ENCODE measurements around the gene FANCC. TPM values are rescaled to one million over a fixed set of nuclear protein-coding genes. Genes with fewer than 3 reads are reported as not detected.

FANCC gene
- total RNA-seq, 6 experiments from 2014 or later = 4.7 to 7.1 (median 5.7) TPM

DNA sequence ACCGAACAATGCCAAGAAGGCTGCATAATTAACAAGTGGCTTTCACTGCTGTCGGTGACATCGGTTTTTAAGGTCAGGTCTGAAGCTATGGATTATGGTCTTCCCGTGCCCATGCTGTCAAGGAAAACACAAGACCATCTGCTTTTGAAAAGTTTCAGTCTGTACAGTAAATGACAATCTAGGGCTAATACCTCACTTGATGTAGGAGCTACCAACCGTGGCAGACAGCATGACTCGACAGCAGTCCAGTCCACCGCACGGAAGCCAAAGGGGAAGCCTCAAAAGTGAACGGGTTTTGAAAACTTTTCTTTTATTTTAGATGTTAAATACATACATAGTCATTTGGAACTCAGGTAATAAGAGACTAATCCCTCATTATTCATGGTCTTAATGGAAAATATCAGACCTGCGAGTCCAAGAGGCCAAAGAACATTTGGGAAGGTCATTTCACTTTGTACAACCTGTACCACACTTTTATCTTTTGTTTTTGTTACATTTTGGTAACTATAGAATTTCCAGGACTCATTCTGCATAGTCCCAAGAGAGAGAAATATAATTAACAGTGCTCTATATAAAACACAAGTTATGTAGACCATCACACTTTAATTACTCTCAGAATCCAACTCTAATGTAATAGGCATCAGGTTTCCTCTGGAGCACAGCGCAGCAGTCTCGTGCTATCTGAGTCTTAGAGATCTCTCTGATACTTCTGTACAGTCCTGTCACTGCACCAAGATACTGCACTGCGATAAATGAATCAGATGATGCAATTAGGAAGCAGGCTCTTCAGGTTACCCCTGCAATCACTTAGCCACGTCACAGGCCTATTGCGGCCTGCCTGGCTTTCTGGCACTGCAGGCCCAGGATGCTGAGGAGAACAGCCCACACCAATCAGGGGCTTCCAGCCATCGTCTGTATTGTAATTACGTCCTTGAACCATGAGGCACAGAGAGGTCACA, 184.9 kb downstream of the FANCC start:
- no peaks in the 10 kb centered on the region; the same call in 1 of the 2 replicates for H3K27me3 Mint-ChIP-seq (ENCODE audit: insufficient read depth)
- H3K4me3 Mint-ChIP-seq = no peak overlapping the region
- DNase-seq = no peak
- peaks cover 3% of the 10 kb centered on the region; the same call in 1 of the 2 replicates for H3K36me3 Mint-ChIP-seq (ENCODE audit: low read depth)
- no peak overlapping the region for H3K27ac Mint-ChIP-seq
- no peaks in the 10 kb centered on the region for H3K9me3 Mint-ChIP-seq
- TF ChIP-seq CTCF (IDR thresholded peaks at IDR 0.05) = no peak
- peaks cover 26% of the 10 kb centered on the region for H3K4me1 Mint-ChIP-seq (ENCODE audit: low read depth)

DNA sequence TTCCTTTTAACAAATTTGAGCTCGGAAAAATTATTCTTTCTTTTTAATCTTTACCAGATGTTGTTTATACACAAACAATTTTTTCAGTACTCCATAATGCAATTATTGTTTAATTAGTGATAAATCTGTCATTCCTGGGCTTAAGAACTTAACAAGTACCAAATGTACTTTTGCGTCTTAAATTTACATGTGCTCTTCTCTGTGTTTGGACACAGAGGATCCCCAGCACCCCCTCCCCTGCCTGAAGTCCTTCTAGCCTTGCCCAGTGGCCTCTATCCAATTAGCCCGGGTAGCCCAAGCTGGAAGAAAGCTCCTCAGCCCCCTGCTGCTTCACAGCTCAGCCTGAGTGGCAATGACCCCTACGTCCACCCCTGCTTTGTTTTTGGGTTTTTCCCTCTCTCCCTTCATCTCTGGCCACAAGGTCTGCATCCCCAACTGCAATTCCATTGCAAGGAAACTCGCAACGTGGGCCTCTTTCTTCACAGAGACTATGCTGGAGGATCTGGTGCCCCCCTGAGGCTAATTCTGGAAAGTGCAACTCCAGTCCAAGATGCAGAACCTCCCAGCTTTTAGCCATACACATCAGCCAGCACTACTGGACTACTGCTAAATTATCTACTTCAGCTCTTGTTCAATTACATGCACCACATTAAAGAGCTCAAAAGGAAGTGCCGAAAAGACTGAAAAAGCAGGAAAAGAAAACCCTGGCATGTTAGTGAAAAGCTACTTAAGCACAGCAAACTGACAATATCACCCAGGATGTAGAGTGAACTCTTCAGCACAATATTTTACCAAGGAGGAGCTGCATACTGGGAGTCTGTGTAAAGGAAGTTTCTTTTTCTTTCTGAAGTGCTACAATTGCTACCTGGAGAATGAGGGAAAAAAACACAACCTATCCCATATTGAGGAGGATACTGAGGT, 186.2 kb downstream of the FANCC start:
- H3K36me3 Mint-ChIP-seq (ENCODE audit: low read depth) = no peaks in the 10 kb centered on the region
- H3K4me3 Mint-ChIP-seq = no peak overlapping the region
- no peaks in the 10 kb centered on the region for H3K9me3 Mint-ChIP-seq
- peak overlapping the region; percentile 54; the same call in 1 of the 2 replicates for H3K27ac Mint-ChIP-seq
- peaks cover 31% of the 10 kb centered on the region for H3K4me1 Mint-ChIP-seq (ENCODE audit: low read depth)
- H3K27me3 Mint-ChIP-seq (ENCODE audit: insufficient read depth) = no peaks in the 10 kb centered on the region; the same call in 1 of the 2 replicates
- peak; percentile 50 for DNase-seq
- TF ChIP-seq CTCF (IDR thresholded peaks at IDR 0.05) = peak; percentile 90

GRCh38 chr9:95130484-95130883, 187.0 kb downstream of the FANCC start:
- peaks cover 31% of the 10 kb centered on the region for H3K4me1 Mint-ChIP-seq (ENCODE audit: low read depth)
- H3K4me3 Mint-ChIP-seq = no peak overlapping the region
- no peak for TF ChIP-seq CTCF (IDR thresholded peaks at IDR 0.05)
- H3K9me3 Mint-ChIP-seq = no peaks in the 10 kb centered on the region
- no peak overlapping the region for H3K27ac Mint-ChIP-seq
- no peak for DNase-seq
- H3K27me3 Mint-ChIP-seq (ENCODE audit: insufficient read depth) = no peaks in the 10 kb centered on the region; the same call in 1 of the 2 replicates
- H3K36me3 Mint-ChIP-seq (ENCODE audit: low read depth) = no peaks in the 10 kb centered on the region

- Mint-ChIP-seq H3K27me3 (ENCODE audit: insufficient read depth) (no peaks in the 10 kb centered on the region; the same call in 1 of the 2 replicates), H3K4me1 (ENCODE audit: low read depth) (peaks cover 31% of the 10 kb centered on the region), H3K36me3 (ENCODE audit: low read depth) (no peaks in the 10 kb centered on the region), H3K9me3 (no peaks in the 10 kb centered on the region), H3K4me3 (no peak overlapping the region), H3K27ac (no peak overlapping the region)
- no peak for TF ChIP-seq CTCF (IDR thresholded peaks at IDR 0.05)
- no peak for DNase-seq
Measured at GRCh38 chr9:95129476-95130291, 187.8 kb downstream of the FANCC start.

DNA sequence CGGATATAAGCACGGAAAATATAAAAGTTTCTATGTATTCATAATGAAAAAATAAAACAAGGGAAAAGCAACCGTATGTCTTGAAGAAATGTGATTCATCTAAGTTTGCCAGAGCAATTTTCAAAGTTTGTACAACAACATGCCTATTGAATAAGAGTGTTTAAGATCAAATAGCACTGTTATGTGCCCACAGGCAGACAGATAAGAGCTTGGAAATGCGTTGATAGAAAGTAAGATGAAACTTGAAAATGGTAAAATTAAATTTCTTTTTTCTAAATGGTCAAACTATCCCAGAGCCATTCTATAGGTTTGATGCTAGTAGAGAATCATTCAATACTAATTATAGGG, 189.4 kb downstream of the FANCC start:
- no peak for TF ChIP-seq CTCF (IDR thresholded peaks at IDR 0.05)
- peaks cover 31% of the 10 kb centered on the region for H3K4me1 Mint-ChIP-seq (ENCODE audit: low read depth)
- no peaks in the 10 kb centered on the region for H3K36me3 Mint-ChIP-seq (ENCODE audit: low read depth)
- no peaks in the 10 kb centered on the region; the same call in none of the 2 replicates for H3K27me3 Mint-ChIP-seq (ENCODE audit: insufficient read depth)
- DNase-seq = no peak
- no peaks in the 10 kb centered on the region for H3K9me3 Mint-ChIP-seq
- no peak overlapping the region; the same call in 1 of the 2 replicates for H3K4me3 Mint-ChIP-seq
- H3K27ac Mint-ChIP-seq = no peak overlapping the region

All from HFFc6 (cell line).